ENCODE results near the gene GUCY1A2.

GUCY1A2 gene

GRCh38 chr11:106691807-106692365 is 326.4 kb downstream of the GUCY1A2 start:
- Histone ChIP-seq H3K4me1 (ENCODE audit: control insufficient read depth in 2 of 2, insufficient read depth in 1 of 2, low read depth in 1 of 2, low read length in 2 of 2) (no peaks in the 10 kb centered on the region), H3K27me3 (ENCODE audit: control insufficient read depth in 3 of 3, insufficient read depth in 3 of 3, low read depth in 1 of 3, low read length in 3 of 3) (no peaks in the 10 kb centered on the region), H4K8ac (ENCODE audit: low read depth, low read length) (no peak overlapping the region), H2BK5ac (ENCODE audit: low read length) (no peak overlapping the region), H2BK12ac (ENCODE audit: low read length) (no peak overlapping the region), H2AK5ac (ENCODE audit: low read depth, low read length) (no peak overlapping the region), H3K4ac (ENCODE audit: low read length) (no peak overlapping the region), H3K4me2 (ENCODE audit: insufficient read depth, low read length, poor library complexity, severe bottlenecking) (no peak overlapping the region), H4K91ac (ENCODE audit: low read depth, low read length, poor library complexity) (no peak overlapping the region), H3K79me1 (ENCODE audit: low read depth, low read length) (no peaks in the 10 kb centered on the region), H3K36me3 (replicated peaks in 1 of 2; ENCODE audit: control insufficient read depth in 2 of 2, insufficient read depth in 2 of 2, low read length in 2 of 2) (no peaks in the 10 kb centered on the region), H3K23ac (ENCODE audit: low read depth, low read length, poor library complexity) (no peak overlapping the region), H3K9ac (ENCODE audit: low read depth, low read length, poor library complexity) (no peak overlapping the region), H3K18ac (ENCODE audit: low read length) (no peak overlapping the region), H3K9me3 (replicated peaks in 1 of 2; ENCODE audit: control insufficient read depth in 2 of 2, insufficient read depth in 1 of 2, low read depth in 1 of 2, low read length in 2 of 2) (no peaks in the 10 kb centered on the region), H2AFZ (ENCODE audit: low read length) (no peak overlapping the region), H2BK120ac (ENCODE audit: low read depth, low read length) (no peak overlapping the region), H3K14ac (ENCODE audit: low read length) (no peak overlapping the region), H3K4me3 (ENCODE audit: low read length in 2 of 2) (no peak overlapping the region), H3K27ac (replicated peaks; ENCODE audit: low read length) (no peak overlapping the region), H2BK15ac (ENCODE audit: low read length) (no peak overlapping the region)
- DNase-seq (ENCODE audit: low spot score) = no peak

- Histone ChIP-seq H2BK12ac (ENCODE audit: low read length) (no peak overlapping the region), H3K9ac (ENCODE audit: low read depth, low read length, poor library complexity) (no peak overlapping the region), H2AK5ac (ENCODE audit: low read depth, low read length) (no peak overlapping the region), H3K79me1 (ENCODE audit: low read depth, low read length) (no peaks in the 10 kb centered on the region), H3K27me3 (ENCODE audit: control insufficient read depth in 3 of 3, insufficient read depth in 3 of 3, low read depth in 1 of 3, low read length in 3 of 3) (no peaks in the 10 kb centered on the region), H3K4me2 (ENCODE audit: insufficient read depth, low read length, poor library complexity, severe bottlenecking) (no peak overlapping the region), H2BK15ac (ENCODE audit: low read length) (no peak overlapping the region), H3K14ac (ENCODE audit: low read length) (no peak overlapping the region), H4K91ac (ENCODE audit: low read depth, low read length, poor library complexity) (no peak overlapping the region), H3K27ac (replicated peaks; ENCODE audit: low read length) (no peak overlapping the region), H3K23ac (ENCODE audit: low read depth, low read length, poor library complexity) (no peak overlapping the region), H4K8ac (ENCODE audit: low read depth, low read length) (no peak overlapping the region), H3K18ac (ENCODE audit: low read length) (no peak overlapping the region), H3K36me3 (replicated peaks in 1 of 2; ENCODE audit: control insufficient read depth in 2 of 2, insufficient read depth in 2 of 2, low read length in 2 of 2) (no peaks in the 10 kb centered on the region), H3K9me3 (replicated peaks in 1 of 2; ENCODE audit: control insufficient read depth in 2 of 2, insufficient read depth in 1 of 2, low read depth in 1 of 2, low read length in 2 of 2) (no peaks in the 10 kb centered on the region), H2AFZ (ENCODE audit: low read length) (no peak overlapping the region), H2BK5ac (ENCODE audit: low read length) (no peak overlapping the region), H2BK120ac (ENCODE audit: low read depth, low read length) (no peak overlapping the region), H3K4me1 (ENCODE audit: control insufficient read depth in 2 of 2, insufficient read depth in 1 of 2, low read depth in 1 of 2, low read length in 2 of 2) (no peaks in the 10 kb centered on the region), H3K4ac (ENCODE audit: low read length) (no peak overlapping the region), H3K4me3 (ENCODE audit: low read length in 2 of 2) (no peak overlapping the region)
- no peak for DNase-seq (ENCODE audit: low spot score)
- no CpG with 5 or more reads among the region's 1 CpG for WGBS, 2 donors (ENCODE audit: extremely low coverage in 2 of 2, insufficient read length in 2 of 2, insufficient replicate concordance in 1 of 2)
Observed at GRCh38 chr11:106690923-106691322, 327.4 kb downstream of the GUCY1A2 start.

GRCh38 chr11:106684944-106685343 is 333.3 kb downstream of the GUCY1A2 start:
- Histone ChIP-seq H2AFZ (ENCODE audit: low read length) (no peak overlapping the region), H3K4me3 (ENCODE audit: low read length in 2 of 2) (no peak overlapping the region), H3K4me2 (ENCODE audit: insufficient read depth, low read length, poor library complexity, severe bottlenecking) (no peak overlapping the region), H3K9ac (ENCODE audit: low read depth, low read length, poor library complexity) (no peak overlapping the region), H3K23ac (ENCODE audit: low read depth, low read length, poor library complexity) (no peak overlapping the region), H3K18ac (ENCODE audit: low read length) (no peak overlapping the region), H3K14ac (ENCODE audit: low read length) (no peak overlapping the region), H3K79me1 (ENCODE audit: low read depth, low read length) (no peaks in the 10 kb centered on the region), H3K9me3 (replicated peaks in 1 of 2; ENCODE audit: control insufficient read depth in 2 of 2, insufficient read depth in 1 of 2, low read depth in 1 of 2, low read length in 2 of 2) (no peaks in the 10 kb centered on the region), H3K27me3 (ENCODE audit: control insufficient read depth in 3 of 3, insufficient read depth in 3 of 3, low read depth in 1 of 3, low read length in 3 of 3) (no peaks in the 10 kb centered on the region), H2BK12ac (ENCODE audit: low read length) (no peak overlapping the region), H3K27ac (replicated peaks; ENCODE audit: low read length) (no peak overlapping the region), H3K4ac (ENCODE audit: low read length) (no peak overlapping the region), H3K36me3 (replicated peaks in 1 of 2; ENCODE audit: control insufficient read depth in 2 of 2, insufficient read depth in 2 of 2, low read length in 2 of 2) (no peaks in the 10 kb centered on the region), H4K8ac (ENCODE audit: low read depth, low read length) (no peak overlapping the region), H2BK120ac (ENCODE audit: low read depth, low read length) (no peak overlapping the region), H2BK5ac (ENCODE audit: low read length) (no peak overlapping the region), H4K91ac (ENCODE audit: low read depth, low read length, poor library complexity) (no peak overlapping the region), H2BK15ac (ENCODE audit: low read length) (no peak overlapping the region), H2AK5ac (ENCODE audit: low read depth, low read length) (no peak overlapping the region), H3K4me1 (ENCODE audit: control insufficient read depth in 2 of 2, insufficient read depth in 1 of 2, low read depth in 1 of 2, low read length in 2 of 2) (peaks cover 0 to 3% of the 10 kb centered on the region in 2 donors)
- no CpG with 5 or more reads among the region's 3 CpGs for WGBS, 2 donors (ENCODE audit: extremely low coverage in 2 of 2, insufficient read length in 2 of 2, insufficient replicate concordance in 1 of 2)
- DNase-seq (ENCODE audit: low spot score) = no peak

GRCh38 chr11:106683435-106683834 is 334.8 kb downstream of the GUCY1A2 start:
- H3K9me3 ChIP-seq (replicated peaks in 1 of 2; ENCODE audit: control insufficient read depth in 2 of 2, insufficient read depth in 1 of 2, low read depth in 1 of 2, low read length in 2 of 2) = no peaks in the 10 kb centered on the region
- no peaks in the 10 kb centered on the region for H3K79me1 ChIP-seq (ENCODE audit: low read depth, low read length)
- no peak overlapping the region for H2BK5ac ChIP-seq (ENCODE audit: low read length)
- no peak overlapping the region for H2BK120ac ChIP-seq (ENCODE audit: low read depth, low read length)
- no CpG with 5 or more reads among the region's 3 CpGs for WGBS, 2 donors (ENCODE audit: extremely low coverage in 2 of 2, insufficient read length in 2 of 2, insufficient replicate concordance in 1 of 2)
- DNase-seq (ENCODE audit: low spot score) = no peak
- no peak overlapping the region for H3K14ac ChIP-seq (ENCODE audit: low read length)
- H2AK5ac ChIP-seq (ENCODE audit: low read depth, low read length) = no peak overlapping the region
- H3K4me2 ChIP-seq (ENCODE audit: insufficient read depth, low read length, poor library complexity, severe bottlenecking) = no peak overlapping the region
- no peak overlapping the region for H3K27ac ChIP-seq (replicated peaks; ENCODE audit: low read length)
- no peak overlapping the region for H2AFZ ChIP-seq (ENCODE audit: low read length)
- no peak overlapping the region for H3K4me3 ChIP-seq (ENCODE audit: low read length in 2 of 2)
- peaks cover 0 to 3% of the 10 kb centered on the region in 2 donors for H3K4me1 ChIP-seq (ENCODE audit: control insufficient read depth in 2 of 2, insufficient read depth in 1 of 2, low read depth in 1 of 2, low read length in 2 of 2)
- no peak overlapping the region for H3K9ac ChIP-seq (ENCODE audit: low read depth, low read length, poor library complexity)
- no peak overlapping the region for H2BK12ac ChIP-seq (ENCODE audit: low read length)
- H2BK15ac ChIP-seq (ENCODE audit: low read length) = no peak overlapping the region
- H3K4ac ChIP-seq (ENCODE audit: low read length) = no peak overlapping the region
- H4K8ac ChIP-seq (ENCODE audit: low read depth, low read length) = no peak overlapping the region
- no peaks in the 10 kb centered on the region for H3K36me3 ChIP-seq (replicated peaks in 1 of 2; ENCODE audit: control insufficient read depth in 2 of 2, insufficient read depth in 2 of 2, low read length in 2 of 2)
- no peak overlapping the region for H3K18ac ChIP-seq (ENCODE audit: low read length)
- no peak overlapping the region for H4K91ac ChIP-seq (ENCODE audit: low read depth, low read length, poor library complexity)
- no peaks in the 10 kb centered on the region for H3K27me3 ChIP-seq (ENCODE audit: control insufficient read depth in 3 of 3, insufficient read depth in 3 of 3, low read depth in 1 of 3, low read length in 3 of 3)
- no peak overlapping the region for H3K23ac ChIP-seq (ENCODE audit: low read depth, low read length, poor library complexity)
